Neural cell (in vitro differentiated cells): ENCODE data around the gene TUBD1. TPM values are rescaled to one million over a fixed set of nuclear protein-coding genes. Genes with fewer than 3 reads are reported as not detected.

Source experiments
- H2AFZ ChIP-seq: fragments of 200-600, 300-800 bp; sonication (generic), shearing (Covaris generic); 2 replicates; pipeline ENCODE4 v1.6.0; 2014; ENCODE audit warnings: low read depth, mild to moderate bottlenecking, antibody characterized with exemption, low read length, moderate library complexity
- H3F3A ChIP-seq: fragments of 200-600 bp; shearing (Covaris generic); 2 replicates; pipeline ENCODE4 v1.6.1; 2016; ENCODE audit warnings: mild to moderate bottlenecking, moderate library complexity, mixed read lengths, antibody characterized with exemption, low read length; ENCODE audit not compliant: insufficient read depth, poor library complexity, severe bottlenecking
- H3K27ac ChIP-seq: fragments of 200-600, 300-800 bp; sonication (generic), shearing (Covaris generic); 2 replicates; pipeline ENCODE4 v1.5.1; 2014; ENCODE audit warnings: mild to moderate bottlenecking, low read length, moderate library complexity
- H3K27me3 ChIP-seq: fragments of 300-800, 200-600 bp; sonication (generic), shearing (Covaris generic); 2 replicates; pipeline ENCODE4 v1.6.0; 2014; ENCODE audit warnings: mild to moderate bottlenecking, low read depth, low read length, moderate library complexity; ENCODE audit not compliant: insufficient read depth
- H3K36me3 ChIP-seq: fragments of 300-800, 200-600 bp; sonication (generic), shearing (Covaris generic); 2 replicates; pipeline ENCODE4 v1.5.1; 2014; ENCODE audit warnings: mild to moderate bottlenecking, antibody characterized with exemption, low read length, moderate library complexity; ENCODE audit not compliant: insufficient read depth
- H3K4me2 ChIP-seq: fragments of 300-800, 200-600 bp; sonication (generic), shearing (Covaris generic); 2 replicates; pipeline ENCODE4 v1.6.0; 2014; ENCODE audit warnings: mild to moderate bottlenecking, low read length
- H3K4me3 ChIP-seq: fragments of 300-800, 200-600 bp; sonication (generic), shearing (Covaris generic); 2 replicates; pipeline ENCODE4 v1.5.1; 2014; ENCODE audit warnings: mild to moderate bottlenecking, low read length, moderate library complexity
- H3K79me2 ChIP-seq: fragments of 200-600 bp; shearing (Covaris generic); replicated peaks from 2 replicates; pipeline ENCODE4 v1.6.0; 2014; ENCODE audit warnings: mild to moderate bottlenecking, low read length, moderate library complexity; ENCODE audit not compliant: insufficient read depth
- H3K9ac ChIP-seq: fragments of 300-800, 200-600 bp; sonication (generic), shearing (Covaris generic); 2 replicates; pipeline ENCODE4 v1.6.1; 2016; ENCODE audit warnings: mild to moderate bottlenecking, low read length, mixed read lengths
- H3K9me2 ChIP-seq: fragments of 200-600 bp; shearing (Covaris generic); 2 replicates; pipeline ENCODE4 v1.6.1; 2016; ENCODE audit warnings: mild to moderate bottlenecking, low read length, mixed read lengths; ENCODE audit not compliant: insufficient read depth
- H3K9me3 ChIP-seq: fragments of 200-600, 300-800 bp; sonication (generic), shearing (Covaris generic); 2 replicates; pipeline ENCODE4 v1.6.1; 2016; ENCODE audit warnings: mild to moderate bottlenecking, mixed run types, low read length, moderate library complexity, mixed read lengths
- H4K20me1 ChIP-seq: fragments of 200-600 bp; shearing (Covaris generic); 2 replicates; pipeline ENCODE4 v1.6.1; 2016; ENCODE audit warnings: mild to moderate bottlenecking, mixed run types; ENCODE audit not compliant: insufficient read depth
- EP300 ChIP-seq: fragments of 450-650 bp; conservative IDR thresholded peaks from 2 replicates; pipeline ENCODE4 v1.6.1; 2014; ENCODE audit warnings: antibody characterized with exemption, mild to moderate bottlenecking, moderate library complexity; ENCODE audit not compliant: poor library complexity, severe bottlenecking
- EZH2 ChIP-seq: fragments of 200-600, 300-800 bp; shearing (Covaris generic), sonication (generic); IDR thresholded peaks from 2 replicates; pipeline ENCODE4 v1.6.1; 2014; ENCODE audit warnings: antibody characterized with exemption, low read length, borderline replicate concordance, mild to moderate bottlenecking; ENCODE audit not compliant: insufficient read depth, poor library complexity, severe bottlenecking
- MXI1 ChIP-seq: fragments of 450-650 bp; conservative IDR thresholded peaks from 2 replicates; pipeline ENCODE4 v1.6.1; 2014; ENCODE audit warnings: antibody characterized with exemption, mild to moderate bottlenecking; ENCODE audit not compliant: poor library complexity, severe bottlenecking
- POLR2AphosphoS5 ChIP-seq: IDR thresholded peaks from 2 replicates; pipeline ENCODE4 v1.6.1; 2012
- RAD21 ChIP-seq: fragments of 450-650 bp; conservative IDR thresholded peaks from 2 replicates; pipeline ENCODE4 v1.6.1; 2014; ENCODE audit warnings: antibody characterized with exemption, mild to moderate bottlenecking, moderate library complexity
- SMC3 ChIP-seq: fragments of 450-650 bp; conservative IDR thresholded peaks from 2 replicates; pipeline ENCODE4 v1.6.1; 2014; ENCODE audit warnings: antibody characterized with exemption, mild to moderate bottlenecking, moderate library complexity; ENCODE audit not compliant: poor library complexity
- TAF1 ChIP-seq: IDR thresholded peaks from 2 replicates; pipeline ENCODE4 v1.6.1; 2012; ENCODE audit warnings: low read depth
- polyA plus RNA-seq: library from polyadenylated mRNA; depleted of rRNA; stranded (reverse); fragments of >200 nt; gene quantifications from 2 replicates; pipeline ENCODE4 v1.2.3, GENCODE V29; 2014
- TF ChIP-seq, protein P1 (sequence below): fragments of 450-650 bp; IDR thresholded peaks from 2 replicates; pipeline ENCODE4 v1.5.1; 2014; ENCODE audit warnings: antibody characterized with exemption, mild to moderate bottlenecking, moderate library complexity; ENCODE audit not compliant: poor library complexity, severe bottlenecking

The TUBD1 gene
- polyA plus RNA-seq, 1 donor from 2014 or later, result 12.3 TPM

DNA sequence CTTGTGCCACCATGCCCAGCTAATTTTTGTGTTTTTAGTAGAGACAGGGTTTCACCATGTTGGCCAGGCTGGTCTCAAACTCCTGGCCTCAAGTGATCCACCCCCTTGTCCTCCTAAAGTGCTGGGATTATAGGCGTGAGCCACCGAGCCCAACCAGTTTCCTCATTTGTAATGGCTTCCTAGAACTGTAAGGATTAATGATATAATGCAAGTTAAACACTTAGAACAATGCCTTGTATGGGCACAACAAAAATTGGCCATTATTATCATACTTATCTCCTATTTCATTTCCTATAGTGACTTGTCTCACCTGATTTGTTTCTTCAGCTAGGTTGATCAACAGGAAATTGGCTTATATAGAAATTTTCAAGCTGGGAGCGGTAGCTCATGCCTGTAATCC is 14.1 kb downstream of the TUBD1 start:
- Histone ChIP-seq H3K79me2 (no peaks in the 10 kb centered on the region), H3K9me2 (no peaks in the 10 kb centered on the region), H3K9ac (no peak overlapping the region), H3K27ac (no peak overlapping the region), H4K20me1 (no peaks in the 10 kb centered on the region), H3K36me3 (no peaks in the 10 kb centered on the region), H2AFZ (no peak overlapping the region), H3K4me3 (no peak overlapping the region), H3K9me3 (no peaks in the 10 kb centered on the region), H3K27me3 (no peaks in the 10 kb centered on the region), H3K4me2 (no peak overlapping the region), H3F3A (no peaks in the 10 kb centered on the region)
- no peak for TF ChIP-seq EZH2
- no peak for TF ChIP-seq MXI1
- TF ChIP-seq POLR2AphosphoS5, result no peak
- no peak for TF ChIP-seq EP300
- no peak for TF ChIP-seq RAD21
- no peak for TF ChIP-seq SMC3

DNA sequence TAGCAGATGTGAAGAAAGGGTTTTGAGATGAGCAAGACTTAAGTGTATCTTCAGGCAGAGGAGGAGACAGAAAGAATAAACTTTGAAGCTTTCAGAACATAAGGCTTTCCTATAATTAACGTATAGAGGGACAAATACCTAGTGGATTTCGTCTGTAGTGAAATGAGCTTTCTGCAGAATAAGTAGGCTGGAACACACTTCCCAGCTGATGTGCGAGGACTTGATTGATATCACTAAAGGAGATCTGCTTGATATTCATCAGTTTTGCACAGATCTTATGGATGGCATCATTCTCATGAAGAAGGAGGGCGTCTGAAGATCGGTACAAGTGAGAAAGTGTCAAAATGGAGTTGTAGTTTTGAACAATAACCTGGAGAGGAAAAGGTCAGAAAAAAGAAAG is 14.8 kb downstream of the TUBD1 start:
- no peak overlapping the region for H3K9ac ChIP-seq
- H3K4me2 ChIP-seq, result no peak overlapping the region
- H3K27ac ChIP-seq, result no peak overlapping the region
- no peaks in the 10 kb centered on the region for H3K9me2 ChIP-seq
- H3K4me3 ChIP-seq, result no peak overlapping the region
- H3K9me3 ChIP-seq, result no peaks in the 10 kb centered on the region
- no peaks in the 10 kb centered on the region for H3K36me3 ChIP-seq
- no peaks in the 10 kb centered on the region for H3K79me2 ChIP-seq
- no peaks in the 10 kb centered on the region for H4K20me1 ChIP-seq
- no peaks in the 10 kb centered on the region for H3K27me3 ChIP-seq
- no peak overlapping the region for H2AFZ ChIP-seq
- TF ChIP-seq SMC3, result no peak
- no peak for TF ChIP-seq TAF1
- TF ChIP-seq POLR2AphosphoS5, result no peak
- TF ChIP-seq, protein P1, sequence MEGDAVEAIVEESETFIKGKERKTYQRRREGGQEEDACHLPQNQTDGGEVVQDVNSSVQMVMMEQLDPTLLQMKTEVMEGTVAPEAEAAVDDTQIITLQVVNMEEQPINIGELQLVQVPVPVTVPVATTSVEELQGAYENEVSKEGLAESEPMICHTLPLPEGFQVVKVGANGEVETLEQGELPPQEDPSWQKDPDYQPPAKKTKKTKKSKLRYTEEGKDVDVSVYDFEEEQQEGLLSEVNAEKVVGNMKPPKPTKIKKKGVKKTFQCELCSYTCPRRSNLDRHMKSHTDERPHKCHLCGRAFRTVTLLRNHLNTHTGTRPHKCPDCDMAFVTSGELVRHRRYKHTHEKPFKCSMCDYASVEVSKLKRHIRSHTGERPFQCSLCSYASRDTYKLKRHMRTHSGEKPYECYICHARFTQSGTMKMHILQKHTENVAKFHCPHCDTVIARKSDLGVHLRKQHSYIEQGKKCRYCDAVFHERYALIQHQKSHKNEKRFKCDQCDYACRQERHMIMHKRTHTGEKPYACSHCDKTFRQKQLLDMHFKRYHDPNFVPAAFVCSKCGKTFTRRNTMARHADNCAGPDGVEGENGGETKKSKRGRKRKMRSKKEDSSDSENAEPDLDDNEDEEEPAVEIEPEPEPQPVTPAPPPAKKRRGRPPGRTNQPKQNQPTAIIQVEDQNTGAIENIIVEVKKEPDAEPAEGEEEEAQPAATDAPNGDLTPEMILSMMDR, result no peak
- TF ChIP-seq EP300, result no peak
- no peak for TF ChIP-seq EZH2
- no peaks in the 10 kb centered on the region for H3F3A ChIP-seq

DNA sequence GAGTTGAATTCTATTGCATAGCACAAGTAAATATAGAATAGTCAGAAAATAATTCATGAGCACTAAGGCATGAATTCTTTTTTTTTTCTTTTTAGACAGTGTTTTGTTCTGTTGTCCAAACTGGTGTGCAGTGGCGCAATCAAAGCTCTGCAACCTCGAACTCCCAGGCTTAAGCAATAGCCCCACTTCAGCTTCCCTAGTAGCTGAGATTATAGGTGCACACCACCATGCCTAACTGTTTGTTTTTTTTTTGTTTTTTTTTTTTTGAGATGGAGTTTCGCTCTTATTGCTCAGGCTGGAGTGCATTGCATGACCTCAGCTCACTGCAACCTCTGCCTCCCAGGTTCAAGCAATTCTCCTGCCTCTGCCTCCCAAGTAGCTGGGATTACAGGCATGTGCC is 16.6 kb downstream of the TUBD1 start:
- Histone ChIP-seq H3K27me3 (no peaks in the 10 kb centered on the region), H3K9ac (no peak overlapping the region), H4K20me1 (no peaks in the 10 kb centered on the region), H3K4me3 (no peak overlapping the region), H3K4me2 (no peak overlapping the region), H3K27ac (no peak overlapping the region), H3K79me2 (no peaks in the 10 kb centered on the region), H3K9me2 (no peaks in the 10 kb centered on the region), H2AFZ (no peak overlapping the region), H3K9me3 (no peaks in the 10 kb centered on the region), H3K36me3 (no peaks in the 10 kb centered on the region), H3F3A (no peaks in the 10 kb centered on the region)
- TF ChIP-seq RAD21, result no peak
- TF ChIP-seq EP300, result no peak
- no peak for TF ChIP-seq TAF1
- TF ChIP-seq EZH2, result no peak
